22Rv1 (cell line): ENCODE measurements around the gene ENPP7.

Experiments
- H3K27ac ChIP-seq: fragments of 450-650 bp; 2 replicates; pipeline ENCODE4 v1.5.1; 2017
- ZFX ChIP-seq: fragments of 450-650 bp; IDR thresholded peaks from 2 replicates; pipeline ENCODE4 v1.6.1; 2017; ENCODE audit warnings: antibody characterized with exemption, borderline replicate concordance
- TF ChIP-seq, protein P1 (sequence below): fragments of 450-650 bp; IDR thresholded peaks from 2 replicates; pipeline ENCODE4 v1.5.1; 2017; ENCODE audit warnings: mild to moderate bottlenecking

Gene ENPP7

DNA sequence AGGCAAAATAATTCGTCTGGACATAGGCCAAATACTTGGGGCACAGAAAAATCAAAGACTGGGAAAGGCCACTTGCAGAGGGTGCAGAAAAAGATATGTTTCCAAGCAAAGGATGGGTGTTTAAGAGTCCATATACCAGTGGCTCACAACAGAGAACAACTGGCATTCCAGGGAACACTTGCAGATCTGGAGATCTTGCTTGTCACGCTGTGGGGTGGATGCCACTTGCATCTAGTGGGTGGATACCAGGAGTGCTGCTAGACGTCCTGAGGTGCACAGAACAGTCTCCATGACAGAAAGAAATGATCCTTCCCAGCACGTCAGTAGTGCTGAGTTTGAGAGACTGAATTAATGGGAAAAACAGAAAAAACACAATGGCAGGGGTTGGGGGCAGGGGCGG, 57.7 kb downstream of the ENPP7 start:
- no peak overlapping the region for H3K27ac ChIP-seq
- no peak for TF ChIP-seq ZFX
- TF ChIP-seq, protein P1, sequence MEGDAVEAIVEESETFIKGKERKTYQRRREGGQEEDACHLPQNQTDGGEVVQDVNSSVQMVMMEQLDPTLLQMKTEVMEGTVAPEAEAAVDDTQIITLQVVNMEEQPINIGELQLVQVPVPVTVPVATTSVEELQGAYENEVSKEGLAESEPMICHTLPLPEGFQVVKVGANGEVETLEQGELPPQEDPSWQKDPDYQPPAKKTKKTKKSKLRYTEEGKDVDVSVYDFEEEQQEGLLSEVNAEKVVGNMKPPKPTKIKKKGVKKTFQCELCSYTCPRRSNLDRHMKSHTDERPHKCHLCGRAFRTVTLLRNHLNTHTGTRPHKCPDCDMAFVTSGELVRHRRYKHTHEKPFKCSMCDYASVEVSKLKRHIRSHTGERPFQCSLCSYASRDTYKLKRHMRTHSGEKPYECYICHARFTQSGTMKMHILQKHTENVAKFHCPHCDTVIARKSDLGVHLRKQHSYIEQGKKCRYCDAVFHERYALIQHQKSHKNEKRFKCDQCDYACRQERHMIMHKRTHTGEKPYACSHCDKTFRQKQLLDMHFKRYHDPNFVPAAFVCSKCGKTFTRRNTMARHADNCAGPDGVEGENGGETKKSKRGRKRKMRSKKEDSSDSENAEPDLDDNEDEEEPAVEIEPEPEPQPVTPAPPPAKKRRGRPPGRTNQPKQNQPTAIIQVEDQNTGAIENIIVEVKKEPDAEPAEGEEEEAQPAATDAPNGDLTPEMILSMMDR: no peak

DNA sequence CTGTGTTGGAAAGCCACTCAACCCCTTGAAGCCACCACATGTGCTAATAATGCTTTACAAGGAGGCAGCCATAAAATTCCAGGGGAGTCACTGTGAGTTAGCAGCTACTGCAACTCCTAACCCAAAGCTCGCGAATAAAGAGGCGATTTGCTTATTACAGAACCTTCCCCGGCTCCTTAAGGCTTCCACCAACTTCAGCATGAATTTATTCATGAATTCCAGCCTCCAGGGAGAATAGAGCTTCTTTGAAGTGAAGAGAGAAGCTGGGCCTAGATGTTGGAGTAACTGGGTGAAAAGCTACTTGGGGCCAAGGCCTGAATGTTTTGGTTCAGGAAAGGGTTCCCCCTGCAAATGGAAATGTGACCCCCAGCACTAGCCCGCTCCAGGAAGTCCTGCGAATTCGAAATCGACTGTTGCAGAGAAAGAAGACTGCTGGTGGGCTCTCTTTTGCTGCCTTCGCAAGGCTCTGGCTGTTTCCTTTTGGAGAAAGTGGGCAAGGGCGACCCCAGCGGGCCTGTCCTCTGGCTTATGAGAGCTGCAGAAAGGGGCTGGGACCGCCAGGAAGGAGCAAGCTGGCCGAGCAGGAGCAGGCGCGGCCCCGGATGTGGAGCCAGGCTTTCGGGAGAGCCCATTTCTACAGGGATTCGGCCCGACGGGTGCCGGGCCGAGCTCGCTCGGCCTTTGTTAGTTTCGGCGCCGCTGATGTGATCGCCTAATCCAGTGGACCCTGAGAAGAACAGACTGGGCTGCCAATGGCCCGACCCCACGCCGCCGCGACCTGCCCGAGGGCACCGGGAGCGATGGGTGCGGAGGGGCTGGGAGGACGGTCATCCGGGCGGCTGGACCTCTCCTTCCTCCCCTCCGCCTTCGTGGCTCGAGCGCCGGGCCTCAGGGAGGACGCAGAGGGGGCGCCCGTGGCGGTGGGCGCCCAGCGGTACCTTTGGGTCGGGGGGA, 58.5 kb downstream of the ENPP7 start:
- H3K27ac ChIP-seq: no peak overlapping the region
- TF ChIP-seq, protein P1: no peak

GRCh38 chr17:79789943-79790804, 59.4 kb downstream of the ENPP7 start:
- TF ChIP-seq, protein P1: peak; percentile 89
- no peak for TF ChIP-seq ZFX
- no peak overlapping the region for H3K27ac ChIP-seq

DNA sequence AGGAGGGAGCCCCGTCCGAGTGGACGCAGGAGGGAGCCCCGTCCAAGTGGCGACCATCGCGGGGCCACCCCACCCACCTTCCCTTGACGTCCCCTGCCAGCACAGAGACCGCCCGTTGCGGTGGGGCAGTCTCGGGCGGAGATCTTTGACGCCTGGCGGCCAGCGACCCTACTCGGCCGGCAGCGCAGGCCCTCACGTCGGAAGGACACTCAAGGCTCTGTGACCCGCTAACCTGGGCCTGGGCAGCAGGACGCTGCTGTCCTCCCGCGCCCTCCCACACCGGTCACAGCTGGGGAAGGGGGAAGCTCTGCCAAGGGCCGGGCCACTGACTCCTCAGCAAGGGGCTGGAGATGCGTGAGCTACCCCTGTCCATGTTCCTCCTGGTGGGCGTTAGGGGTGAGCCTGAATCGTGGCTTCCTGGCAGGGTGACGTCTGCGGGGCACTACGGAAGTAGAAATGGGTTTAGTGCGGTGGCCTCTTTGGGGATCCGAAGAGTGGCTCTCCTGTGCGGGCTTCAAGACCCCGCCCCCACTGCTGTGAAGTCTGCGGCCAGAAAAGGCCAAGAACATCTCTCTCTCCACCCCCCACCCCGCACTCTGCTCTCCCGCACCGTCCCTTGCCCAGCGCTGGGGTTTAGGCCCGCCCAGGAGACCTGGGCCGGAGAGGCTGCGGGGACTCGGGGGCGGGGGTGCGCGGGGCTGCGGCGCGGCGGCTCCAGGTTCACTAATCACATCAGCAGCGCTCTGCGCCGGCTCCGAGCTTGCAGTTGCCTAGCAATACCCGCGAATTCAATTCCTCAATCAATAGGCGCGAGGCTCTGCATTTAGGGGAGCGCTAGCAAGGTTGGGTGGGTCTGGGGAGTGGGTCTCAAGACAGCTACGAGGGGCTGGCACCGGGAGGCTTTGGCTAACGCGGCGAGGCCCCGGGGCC, 60.3 kb downstream of the ENPP7 start:
- TF ChIP-seq, protein P1: no peak
- TF ChIP-seq ZFX: no peak
- H3K27ac ChIP-seq: no peak overlapping the region

DNA sequence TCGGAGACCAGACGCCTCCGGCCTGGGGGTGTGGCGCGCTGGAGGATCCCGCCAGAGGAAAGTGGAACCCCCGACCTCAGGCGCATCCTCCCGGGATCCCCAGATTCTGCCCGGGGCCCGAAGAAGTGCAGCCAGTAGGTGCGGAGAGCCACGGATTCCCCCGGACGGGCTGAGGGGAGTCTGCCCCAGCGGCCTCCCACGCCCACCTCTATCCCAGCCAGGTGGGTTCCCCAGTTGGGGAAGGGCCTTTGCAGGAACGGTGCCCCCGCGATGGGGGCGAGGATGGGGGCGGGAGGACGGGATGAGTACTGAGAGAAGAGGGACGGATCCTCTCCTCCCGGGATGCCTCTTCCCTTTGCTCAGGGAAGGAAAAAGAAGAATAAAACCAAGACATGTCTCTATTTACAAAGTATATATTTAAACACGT, 61.0 kb downstream of the ENPP7 start:
- 0 out of 2 replicates have a peak overlapping the region, but pooled peaks have one; percentile 68 for H3K27ac ChIP-seq
- no peak for TF ChIP-seq ZFX
- TF ChIP-seq, protein P1: no peak
